ENCODE results near the gene COG5. TPM values are rescaled to one million over a fixed set of nuclear protein-coding genes. Genes with fewer than 3 reads are reported as not detected.

COG5 gene
- total RNA-seq, 1 donor from 2014 or later: 40.8 TPM

DNA sequence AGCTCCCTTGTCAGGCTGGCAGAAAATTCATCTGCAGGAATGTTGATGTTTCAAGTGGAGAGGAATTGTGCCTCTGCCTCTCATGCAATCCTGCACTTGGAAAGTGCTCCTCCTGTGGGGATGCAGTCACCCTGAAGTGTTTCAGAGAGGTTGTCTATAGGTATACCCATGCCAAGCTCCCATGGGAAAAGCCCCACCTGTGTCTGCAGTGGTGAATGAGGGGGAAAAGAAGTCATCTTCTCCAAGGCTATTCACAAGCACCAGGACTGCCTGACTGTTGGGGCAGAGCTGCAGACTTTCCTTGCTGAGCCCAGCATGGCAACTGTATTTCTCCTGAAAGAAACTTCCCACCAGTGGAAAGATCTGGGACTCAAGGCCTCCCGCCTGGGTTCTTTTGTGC, 58.4 kb downstream of the COG5 start:
- Histone ChIP-seq H3K4me3 (no peak overlapping the region), H3K27ac (replicated peaks) (no peak overlapping the region), H3K36me3 (no peaks in the 10 kb centered on the region), H3K27me3 (ENCODE audit: low read depth) (no peaks in the 10 kb centered on the region), H3K9me3 (replicated peaks) (no peaks in the 10 kb centered on the region), H3K4me1 (peaks cover 16% of the 10 kb centered on the region)
- intact Hi-C loops (cut with micrococcal nuclease): no loop called here
- TF ChIP-seq, protein P1, sequence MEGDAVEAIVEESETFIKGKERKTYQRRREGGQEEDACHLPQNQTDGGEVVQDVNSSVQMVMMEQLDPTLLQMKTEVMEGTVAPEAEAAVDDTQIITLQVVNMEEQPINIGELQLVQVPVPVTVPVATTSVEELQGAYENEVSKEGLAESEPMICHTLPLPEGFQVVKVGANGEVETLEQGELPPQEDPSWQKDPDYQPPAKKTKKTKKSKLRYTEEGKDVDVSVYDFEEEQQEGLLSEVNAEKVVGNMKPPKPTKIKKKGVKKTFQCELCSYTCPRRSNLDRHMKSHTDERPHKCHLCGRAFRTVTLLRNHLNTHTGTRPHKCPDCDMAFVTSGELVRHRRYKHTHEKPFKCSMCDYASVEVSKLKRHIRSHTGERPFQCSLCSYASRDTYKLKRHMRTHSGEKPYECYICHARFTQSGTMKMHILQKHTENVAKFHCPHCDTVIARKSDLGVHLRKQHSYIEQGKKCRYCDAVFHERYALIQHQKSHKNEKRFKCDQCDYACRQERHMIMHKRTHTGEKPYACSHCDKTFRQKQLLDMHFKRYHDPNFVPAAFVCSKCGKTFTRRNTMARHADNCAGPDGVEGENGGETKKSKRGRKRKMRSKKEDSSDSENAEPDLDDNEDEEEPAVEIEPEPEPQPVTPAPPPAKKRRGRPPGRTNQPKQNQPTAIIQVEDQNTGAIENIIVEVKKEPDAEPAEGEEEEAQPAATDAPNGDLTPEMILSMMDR (IDR thresholded peaks at IDR 0.05; ENCODE audit: borderline replicate concordance): no peak
- DNase-seq: no peak

DNA sequence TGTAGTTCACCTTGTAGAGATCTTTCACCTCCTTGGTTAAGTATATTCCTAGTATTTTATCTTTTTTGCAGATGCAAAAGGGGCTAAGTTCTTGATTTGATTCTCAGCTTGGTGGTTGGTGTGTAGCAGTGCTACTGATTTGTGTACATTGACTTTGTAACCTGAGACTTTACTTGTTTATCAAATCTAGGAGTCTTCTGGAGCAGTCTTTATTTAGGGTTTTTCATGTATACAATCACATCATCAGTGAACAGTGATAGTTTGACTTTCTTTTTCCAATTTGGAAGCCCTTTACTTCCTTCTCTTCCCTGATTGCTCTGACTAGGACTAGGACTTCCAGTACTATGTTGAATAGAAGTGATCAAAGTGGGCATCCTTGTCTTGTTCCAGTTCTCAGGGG, 60.0 kb downstream of the COG5 start:
- no peak for DNase-seq
- H3K27ac ChIP-seq (replicated peaks): no peak overlapping the region
- H3K36me3 ChIP-seq: no peaks in the 10 kb centered on the region
- no peaks in the 10 kb centered on the region for H3K9me3 ChIP-seq (replicated peaks)
- TF ChIP-seq, protein P1 (IDR thresholded peaks at IDR 0.05; ENCODE audit: borderline replicate concordance): no peak
- peaks cover 16% of the 10 kb centered on the region for H3K4me1 ChIP-seq
- H3K27me3 ChIP-seq (ENCODE audit: low read depth): no peaks in the 10 kb centered on the region
- intact Hi-C loops (cut with micrococcal nuclease): no loop called here
- H3K4me3 ChIP-seq: no peak overlapping the region

DNA sequence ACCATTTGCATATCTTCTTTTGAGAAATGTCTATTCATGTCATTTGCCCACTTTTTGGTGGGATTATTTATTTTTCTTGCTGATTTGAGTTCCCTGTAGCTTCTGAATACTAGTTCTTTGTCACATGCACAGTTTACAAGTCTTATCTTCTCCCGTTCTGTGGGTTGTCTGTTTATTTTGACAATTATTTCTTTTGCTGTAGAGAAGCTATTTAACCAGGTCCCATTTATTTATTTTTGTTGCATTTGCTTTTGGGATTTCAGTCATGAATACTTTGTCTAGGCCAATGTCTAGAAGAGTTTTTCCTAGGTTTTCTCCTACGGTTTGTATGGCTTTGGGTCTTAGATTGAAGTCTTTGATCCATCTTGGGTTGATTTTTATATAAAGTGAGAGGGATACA, 60.9 kb downstream of the COG5 start:
- H3K27me3 ChIP-seq (ENCODE audit: low read depth): no peaks in the 10 kb centered on the region
- H3K4me1 ChIP-seq: peaks cover 16% of the 10 kb centered on the region
- no peaks in the 10 kb centered on the region for H3K9me3 ChIP-seq (replicated peaks)
- no peak overlapping the region for H3K27ac ChIP-seq (replicated peaks)
- DNase-seq: no peak
- H3K36me3 ChIP-seq: no peaks in the 10 kb centered on the region
- intact Hi-C loops (cut with micrococcal nuclease): no loop called here
- TF ChIP-seq, protein P1 (IDR thresholded peaks at IDR 0.05; ENCODE audit: borderline replicate concordance): no peak
- H3K4me3 ChIP-seq: no peak overlapping the region

DNA sequence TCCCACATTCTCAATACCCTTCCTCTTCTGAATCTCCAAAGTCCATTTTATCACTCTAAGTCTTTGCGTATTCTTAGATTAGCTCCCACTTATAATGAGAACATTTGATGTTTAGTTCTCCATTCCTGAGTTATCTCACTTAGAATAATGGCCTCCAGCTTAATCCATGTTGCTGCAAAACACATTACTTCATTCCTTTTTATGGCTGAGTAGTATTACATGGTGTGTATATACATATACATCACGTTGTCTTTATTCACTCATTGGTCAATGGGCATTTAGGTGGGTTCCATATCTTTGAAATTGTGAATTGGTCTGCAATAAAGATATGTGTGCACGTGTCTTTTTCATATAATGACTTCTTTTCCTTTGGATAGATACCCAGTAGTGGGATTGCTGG, 61.6 kb downstream of the COG5 start:
- H3K4me1 ChIP-seq: peaks cover 13% of the 10 kb centered on the region
- intact Hi-C loops (cut with micrococcal nuclease): no loop called here
- TF ChIP-seq, protein P1 (IDR thresholded peaks at IDR 0.05; ENCODE audit: borderline replicate concordance): no peak

DNA sequence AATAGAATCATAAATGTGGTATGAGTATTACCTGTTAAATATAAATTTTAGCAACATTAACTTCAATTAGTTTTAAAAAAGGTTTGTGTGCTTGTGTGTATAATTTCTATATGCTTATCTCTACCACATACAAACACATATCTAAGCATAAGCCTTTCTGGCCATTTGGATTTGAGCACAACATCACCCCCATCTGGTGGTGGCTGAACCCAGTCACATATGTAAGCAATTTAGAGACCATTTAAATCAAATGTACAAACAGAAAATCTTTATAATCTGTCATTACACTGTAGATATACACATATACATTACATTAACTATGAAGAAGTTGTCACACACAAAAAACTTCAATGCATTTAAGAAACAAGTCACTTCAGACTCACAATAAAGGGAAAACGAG, 62.1 kb downstream of the COG5 start:
- DNase-seq: no peak
- intact Hi-C loops (cut with micrococcal nuclease): no loop called here
- no peak overlapping the region for H3K4me3 ChIP-seq
- no peak overlapping the region for H3K27ac ChIP-seq (replicated peaks)
- H3K4me1 ChIP-seq: peaks cover 7% of the 10 kb centered on the region
- H3K27me3 ChIP-seq (ENCODE audit: low read depth): no peaks in the 10 kb centered on the region
- H3K9me3 ChIP-seq (replicated peaks): peaks cover 5% of the 10 kb centered on the region
- H3K36me3 ChIP-seq: no peaks in the 10 kb centered on the region
- TF ChIP-seq, protein P1 (IDR thresholded peaks at IDR 0.05; ENCODE audit: borderline replicate concordance): peak; percentile 52

More for the DNA sequence above, 61.6 kb downstream of the COG5 start:
- no peaks in the 10 kb centered on the region for H3K27me3 ChIP-seq (ENCODE audit: low read depth)
- no peak for DNase-seq
- H3K4me3 ChIP-seq: no peak overlapping the region
- no peak overlapping the region for H3K27ac ChIP-seq (replicated peaks)
- H3K36me3 ChIP-seq: no peaks in the 10 kb centered on the region
- peaks cover 1% of the 10 kb centered on the region for H3K9me3 ChIP-seq (replicated peaks)

DNA sequence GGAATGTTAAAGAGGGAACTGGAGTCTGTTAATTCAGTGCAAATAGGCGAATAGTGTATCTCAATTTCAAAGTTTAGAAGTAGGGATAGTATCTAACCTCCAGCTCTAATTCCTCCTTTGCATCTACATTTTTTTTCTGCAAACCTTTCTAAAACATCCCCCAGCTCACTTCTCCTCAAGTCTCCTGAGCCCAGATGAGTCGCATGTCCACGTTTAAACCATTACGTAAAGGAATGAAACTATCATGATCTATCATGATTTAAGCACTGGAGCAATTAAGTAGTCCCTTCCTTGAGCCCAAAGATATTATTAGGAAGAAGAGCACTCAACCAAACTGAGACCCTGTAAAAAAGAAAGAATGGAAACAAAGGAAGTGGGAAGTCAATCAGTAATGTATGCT, 64.0 kb downstream of the COG5 start:
- Histone ChIP-seq H3K4me3 (no peak overlapping the region), H3K4me1 (peaks cover 6% of the 10 kb centered on the region), H3K9me3 (replicated peaks) (peaks cover 5% of the 10 kb centered on the region), H3K27ac (replicated peaks) (no peak overlapping the region), H3K27me3 (ENCODE audit: low read depth) (no peaks in the 10 kb centered on the region), H3K36me3 (no peaks in the 10 kb centered on the region)
- DNase-seq: no peak
- intact Hi-C loops (cut with micrococcal nuclease): no loop called here
- TF ChIP-seq, protein P1 (IDR thresholded peaks at IDR 0.05; ENCODE audit: borderline replicate concordance): no peak
